Measurements from ENCODE around the gene SYNGAP1.

SYNGAP1 gene

GRCh38 chr6:33421344-33421643 is 1.4 kb downstream of the SYNGAP1 start:
- DNase-seq (ENCODE audit: low read depth in 2 of 2): no peak

GRCh38 chr6:33423777-33424176 is 3.9 kb downstream of the SYNGAP1 start:
- DNase-seq (ENCODE audit: low read depth in 2 of 2): no peak

GRCh38 chr6:33424855-33425667 is 5.2 kb downstream of the SYNGAP1 start:
- DNase-seq (ENCODE audit: low read depth in 2 of 2): no peak

GRCh38 chr6:33425668-33426577 is 6.1 kb downstream of the SYNGAP1 start:
- peak; percentile 72 to 75 for DNase-seq (ENCODE audit: low read depth in 2 of 2)

- DNase-seq (ENCODE audit: low read depth in 2 of 2): no peak
Measured at GRCh38 chr6:33426590-33427511, 7.0 kb downstream of the SYNGAP1 start.

- DNase-seq (ENCODE audit: low read depth in 2 of 2): peak; percentile 63 to 66
Measured at GRCh38 chr6:33427585-33428223, 7.8 kb downstream of the SYNGAP1 start.

GRCh38 chr6:33428224-33428965 is 8.5 kb downstream of the SYNGAP1 start:
- no peak for DNase-seq (ENCODE audit: low read depth in 2 of 2)

- no peak for DNase-seq (ENCODE audit: low read depth in 2 of 2)
Measured at GRCh38 chr6:33428966-33429749, 9.3 kb downstream of the SYNGAP1 start.

GRCh38 chr6:33429750-33430052 is 9.8 kb downstream of the SYNGAP1 start:
- no peak for DNase-seq (ENCODE audit: low read depth in 2 of 2)

- no peak for DNase-seq (ENCODE audit: low read depth in 2 of 2)
Measured at GRCh38 chr6:33430334-33430733, 10.5 kb downstream of the SYNGAP1 start.

GRCh38 chr6:33430991-33431879 is 11.4 kb downstream of the SYNGAP1 start:
- peak; percentile 63 to 67 for DNase-seq (ENCODE audit: low read depth in 2 of 2)

- no peak for DNase-seq (ENCODE audit: low read depth in 2 of 2)
Measured at GRCh38 chr6:33431880-33432541, 12.1 kb downstream of the SYNGAP1 start.

GRCh38 chr6:33432546-33432945 is 12.7 kb downstream of the SYNGAP1 start:
- DNase-seq (ENCODE audit: low read depth in 2 of 2): no peak

- DNase-seq (ENCODE audit: low read depth in 2 of 2): no peak
Measured at GRCh38 chr6:33433001-33433543, 13.2 kb downstream of the SYNGAP1 start.

GRCh38 chr6:33433544-33434191 is 13.8 kb downstream of the SYNGAP1 start:
- DNase-seq (ENCODE audit: low read depth in 2 of 2): no peak

GRCh38 chr6:33434961-33435360 is 15.1 kb downstream of the SYNGAP1 start:
- no peak for DNase-seq (ENCODE audit: low read depth in 2 of 2)

GRCh38 chr6:33437666-33438065 is 17.8 kb downstream of the SYNGAP1 start:
- DNase-seq (ENCODE audit: low read depth in 2 of 2): no peak

Measured in stimulated activated CD4-positive, alpha-beta T cell treated with anti-CD3 and anti-CD28 coated beads, Interleukin-1b, Interleukin-23, amount 100 ng/mL, for 4 hours (primary cell).